ENCODE measurements around the gene FREY1. TPM values are rescaled to one million over a fixed set of nuclear protein-coding genes. Genes with fewer than 3 reads are reported as not detected.

The FREY1 gene
- total and polyA plus RNA-seq, 2 experiments from 2014 or later: 2.1 TPM; not detected in 1

DNA sequence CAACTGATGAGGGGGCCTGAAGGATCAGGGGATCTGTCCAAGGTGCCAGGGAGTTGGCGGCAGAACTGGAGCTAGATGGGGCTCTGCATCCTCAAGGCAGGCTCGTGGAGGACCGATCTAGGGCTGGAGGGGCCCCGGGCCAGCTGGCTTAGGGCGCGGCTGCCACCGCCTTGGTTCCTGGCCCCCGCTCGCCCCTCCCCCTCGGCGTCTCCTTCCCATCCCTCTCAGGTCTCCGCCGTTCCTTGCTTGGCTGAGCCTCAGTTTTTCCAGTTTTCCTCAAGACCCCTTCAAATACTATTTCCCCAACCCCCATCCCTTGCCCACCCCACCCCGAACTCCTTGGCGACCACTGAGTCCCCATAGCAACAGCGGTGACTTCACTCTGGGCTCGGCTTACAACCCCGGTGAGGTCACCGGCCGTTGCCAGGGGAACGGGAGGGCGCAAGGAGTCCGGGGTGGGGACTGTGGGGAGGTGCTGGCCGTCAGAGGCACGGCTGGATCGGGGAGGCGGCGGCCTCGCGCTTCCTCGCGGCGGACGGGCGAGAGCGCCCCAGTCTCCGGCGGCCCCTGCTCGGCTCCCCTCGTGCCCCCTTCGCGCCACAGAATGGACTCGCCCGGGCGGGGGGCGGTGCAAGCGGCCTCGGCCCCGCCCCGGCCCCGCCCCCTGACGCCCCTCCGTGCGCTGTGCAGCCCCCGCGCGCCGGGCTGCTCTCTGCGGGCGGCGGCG is 7.5 kb downstream of the FREY1 start:
- Histone ChIP-seq H3K9me3 (ENCODE audit: low read depth) (no peaks in the 10 kb centered on the region), H3K27ac (peak overlapping the region; percentile 81), H3K36me3 (no peaks in the 10 kb centered on the region), H3K4me3 (peak overlapping the region; percentile 48), H3K27me3 (peaks cover 11% of the 10 kb centered on the region), H3K4me1 (ENCODE audit: low read depth) (peaks cover 15% of the 10 kb centered on the region)
- TF ChIP-seq, protein P1, sequence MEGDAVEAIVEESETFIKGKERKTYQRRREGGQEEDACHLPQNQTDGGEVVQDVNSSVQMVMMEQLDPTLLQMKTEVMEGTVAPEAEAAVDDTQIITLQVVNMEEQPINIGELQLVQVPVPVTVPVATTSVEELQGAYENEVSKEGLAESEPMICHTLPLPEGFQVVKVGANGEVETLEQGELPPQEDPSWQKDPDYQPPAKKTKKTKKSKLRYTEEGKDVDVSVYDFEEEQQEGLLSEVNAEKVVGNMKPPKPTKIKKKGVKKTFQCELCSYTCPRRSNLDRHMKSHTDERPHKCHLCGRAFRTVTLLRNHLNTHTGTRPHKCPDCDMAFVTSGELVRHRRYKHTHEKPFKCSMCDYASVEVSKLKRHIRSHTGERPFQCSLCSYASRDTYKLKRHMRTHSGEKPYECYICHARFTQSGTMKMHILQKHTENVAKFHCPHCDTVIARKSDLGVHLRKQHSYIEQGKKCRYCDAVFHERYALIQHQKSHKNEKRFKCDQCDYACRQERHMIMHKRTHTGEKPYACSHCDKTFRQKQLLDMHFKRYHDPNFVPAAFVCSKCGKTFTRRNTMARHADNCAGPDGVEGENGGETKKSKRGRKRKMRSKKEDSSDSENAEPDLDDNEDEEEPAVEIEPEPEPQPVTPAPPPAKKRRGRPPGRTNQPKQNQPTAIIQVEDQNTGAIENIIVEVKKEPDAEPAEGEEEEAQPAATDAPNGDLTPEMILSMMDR (IDR thresholded peaks at IDR 0.05; ENCODE audit: low read depth, low read length): no peak
- peak; percentile 87 for DNase-seq (ENCODE audit: low read depth in 1 of 2, low spot score in 1 of 2)

DNA sequence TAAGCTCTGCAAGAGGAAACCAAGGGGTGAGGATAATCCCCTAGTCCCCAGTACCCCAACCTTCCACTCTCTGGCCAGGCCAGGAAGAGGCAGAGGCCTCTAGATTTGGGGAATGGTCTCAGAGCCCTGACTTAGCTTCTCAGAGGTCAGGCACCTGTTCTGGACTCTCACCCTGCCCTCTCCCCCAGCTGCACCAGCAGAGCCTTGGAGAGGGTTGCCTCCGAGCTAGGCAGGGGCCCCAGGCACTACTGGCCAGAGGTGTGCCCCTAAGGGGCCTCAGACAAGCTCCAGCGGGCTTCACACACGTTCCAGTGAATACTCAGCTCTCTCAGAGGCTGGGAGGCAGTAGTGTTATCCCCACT is 8.0 kb downstream of the FREY1 start:
- Histone ChIP-seq H3K27me3 (peaks cover 11% of the 10 kb centered on the region), H3K4me1 (ENCODE audit: low read depth) (peaks cover 15% of the 10 kb centered on the region), H3K9me3 (ENCODE audit: low read depth) (no peaks in the 10 kb centered on the region), H3K4me3 (no peak overlapping the region), H3K27ac (no peak overlapping the region), H3K36me3 (no peaks in the 10 kb centered on the region)
- TF ChIP-seq, protein P1 (IDR thresholded peaks at IDR 0.05; ENCODE audit: low read depth, low read length): no peak
- no peak for DNase-seq (ENCODE audit: low read depth in 1 of 2, low spot score in 1 of 2)

DNA sequence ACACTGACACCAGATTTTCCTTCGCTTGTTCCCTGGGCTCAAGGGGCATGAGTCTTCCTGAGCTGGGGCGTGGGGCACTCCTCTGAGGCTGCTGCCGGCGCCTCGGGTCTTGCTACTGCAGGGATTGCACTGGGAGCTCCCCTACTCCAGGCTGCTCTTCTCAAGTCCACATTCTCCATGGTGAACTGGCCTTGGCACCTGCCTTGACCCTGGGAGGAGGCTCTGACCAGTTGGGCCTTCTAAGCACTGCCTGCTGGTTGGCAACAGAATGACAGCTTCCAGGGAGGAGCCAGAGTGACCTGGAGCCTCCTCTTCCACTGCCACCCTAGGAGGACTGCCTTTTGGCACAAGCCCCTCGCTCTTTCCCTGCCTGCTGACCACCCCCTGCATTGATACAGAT is 9.5 kb downstream of the FREY1 start:
- Histone ChIP-seq H3K4me3 (no peak overlapping the region), H3K36me3 (no peaks in the 10 kb centered on the region), H3K27me3 (peaks cover 11% of the 10 kb centered on the region), H3K27ac (no peak overlapping the region), H3K9me3 (ENCODE audit: low read depth) (no peaks in the 10 kb centered on the region), H3K4me1 (ENCODE audit: low read depth) (peaks cover 15% of the 10 kb centered on the region)
- TF ChIP-seq, protein P1 (IDR thresholded peaks at IDR 0.05; ENCODE audit: low read depth, low read length): no peak
- no peak for DNase-seq (ENCODE audit: low read depth in 1 of 2, low spot score in 1 of 2)

DNA sequence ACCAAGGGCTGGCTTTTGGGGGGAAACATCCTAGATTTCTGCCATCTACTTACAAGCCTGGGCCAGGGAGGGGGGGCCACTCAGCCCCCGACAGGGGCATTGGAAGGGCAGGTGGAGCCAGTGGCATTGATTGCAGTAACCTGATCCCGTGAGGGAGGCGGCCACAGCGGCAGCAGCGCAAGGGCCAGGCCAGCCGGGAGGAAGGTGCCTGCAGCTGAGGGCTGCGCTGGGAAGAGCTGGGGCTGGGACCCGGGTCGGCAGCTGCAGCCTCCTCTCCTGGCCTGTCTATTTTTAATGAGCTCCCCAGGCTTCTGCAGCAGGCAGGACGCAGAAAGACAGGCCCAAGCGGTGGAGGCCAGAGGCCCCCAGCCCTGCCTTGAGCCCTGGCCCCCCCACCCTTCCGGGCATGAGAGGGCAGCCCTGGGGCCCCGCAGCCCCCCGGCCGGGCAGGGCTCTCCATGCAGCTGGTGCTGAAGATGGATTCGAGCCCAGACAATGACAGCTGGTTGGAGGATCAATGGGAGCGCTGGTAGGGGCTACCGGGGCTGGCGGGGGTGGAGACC is 10.6 kb downstream of the FREY1 start:
- peaks cover 10% of the 10 kb centered on the region for H3K27me3 ChIP-seq
- peaks cover 15% of the 10 kb centered on the region for H3K4me1 ChIP-seq (ENCODE audit: low read depth)
- H3K27ac ChIP-seq: no peak overlapping the region
- no peaks in the 10 kb centered on the region for H3K36me3 ChIP-seq
- DNase-seq (ENCODE audit: low read depth in 1 of 2, low spot score in 1 of 2): peak in 1 of 2 donors; percentile 81
- TF ChIP-seq, protein P1 (IDR thresholded peaks at IDR 0.05; ENCODE audit: low read depth, low read length): no peak
- no peak overlapping the region for H3K4me3 ChIP-seq
- H3K9me3 ChIP-seq (ENCODE audit: low read depth): no peaks in the 10 kb centered on the region

DNA sequence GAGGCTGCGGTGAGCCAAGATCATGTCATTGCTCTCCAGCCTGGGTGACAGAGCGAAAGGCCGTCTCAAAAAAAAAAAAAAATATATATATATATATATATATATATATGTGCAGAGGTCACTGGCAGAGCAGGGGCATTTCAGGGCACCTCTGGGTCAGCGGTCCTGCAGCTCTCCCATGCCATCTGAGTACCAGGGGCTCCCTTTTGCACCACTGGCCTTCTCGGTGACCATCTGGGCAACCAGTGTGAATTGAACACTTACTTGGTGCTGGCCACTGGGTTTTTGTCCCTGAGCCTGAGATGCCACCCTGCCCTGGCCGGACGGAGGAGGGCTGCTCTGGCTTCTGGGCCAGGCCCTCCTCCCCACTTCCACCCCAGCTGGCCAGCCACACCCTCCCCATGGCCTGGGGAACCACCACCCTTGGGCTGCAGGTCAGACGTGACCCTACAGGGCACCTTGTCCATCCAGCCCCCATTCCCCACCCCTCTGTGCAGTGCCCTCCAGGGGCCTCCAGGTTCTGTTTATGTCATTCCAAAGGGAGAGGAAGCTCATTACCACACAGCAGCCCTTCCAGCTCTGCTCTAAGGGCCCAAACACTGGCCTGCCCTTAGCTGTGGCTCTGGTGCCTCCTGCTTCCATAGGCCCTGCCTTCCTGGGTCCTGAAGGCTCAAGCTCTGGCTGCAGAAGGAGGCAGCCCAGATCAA is 11.4 kb downstream of the FREY1 start:
- H3K4me3 ChIP-seq: no peak overlapping the region
- TF ChIP-seq, protein P1 (IDR thresholded peaks at IDR 0.05; ENCODE audit: low read depth, low read length): no peak
- peak in 1 of 2 donors; percentile 12 for DNase-seq (ENCODE audit: low read depth in 1 of 2, low spot score in 1 of 2)
- peaks cover 13% of the 10 kb centered on the region for H3K4me1 ChIP-seq (ENCODE audit: low read depth)
- peaks cover 2% of the 10 kb centered on the region for H3K27me3 ChIP-seq
- H3K9me3 ChIP-seq (ENCODE audit: low read depth): no peaks in the 10 kb centered on the region
- H3K27ac ChIP-seq: no peak overlapping the region
- H3K36me3 ChIP-seq: no peaks in the 10 kb centered on the region
